K562 (cell line): ENCODE data around the gene PFDN4. TPM values are rescaled to one million over a fixed set of nuclear protein-coding genes. Genes with fewer than 3 reads are reported as not detected.

ENCODE experiments used
- CTCFL ChIP-seq: IDR thresholded peaks from 2 replicates; pipeline ENCODE4 v1.6.1; 2011; ENCODE audit warnings: borderline replicate concordance, low read depth, mild to moderate bottlenecking, moderate library complexity, low read length; ENCODE audit not compliant: insufficient read depth, poor library complexity, severe bottlenecking
- HMG20A ChIP-seq: fragments of 450-650 bp; formaldehyde crosslinking; conservative IDR thresholded peaks from 2 replicates; pipeline ENCODE4 v1.4.0; 2020; ENCODE audit warnings: mild to moderate bottlenecking, mixed read lengths
- MBD2 ChIP-seq: sonication (generic); IDR thresholded peaks from 2 replicates; pipeline ENCODE4 v1.6.1; 2016; ENCODE audit warnings: low read depth, borderline replicate concordance
- MCM5 ChIP-seq: fragments of 450-650 bp; IDR thresholded peaks from 2 replicates; pipeline ENCODE4 v1.6.1; 2016; ENCODE audit warnings: low read depth
- NKRF ChIP-seq: fragments of 450-650 bp; IDR thresholded peaks from 2 replicates; pipeline ENCODE4 v1.6.1; 2016; ENCODE audit warnings: borderline replicate concordance
- PCBP1 ChIP-seq: fragments of 200-400 bp; formaldehyde crosslinking; IDR thresholded peaks from 2 replicates; pipeline ENCODE4 v1.6.1; 2018; ENCODE audit warnings: mild to moderate bottlenecking, low read depth, low read length; ENCODE audit not compliant: poor library complexity, severe bottlenecking
- PRDM10 ChIP-seq: fragments of 450-650 bp; IDR thresholded peaks from 2 replicates; pipeline ENCODE4 v1.6.1; 2018; ENCODE audit not compliant: partially characterized antibody
- SIN3B ChIP-seq: fragments of 450-650 bp; IDR thresholded peaks from 2 replicates; pipeline ENCODE4 v1.6.1; 2017; ENCODE audit warnings: low read depth, mild to moderate bottlenecking, moderate library complexity
- ZFP30 ChIP-seq: fragments of 250-450 bp; sonication (Bioruptor Pico); IDR thresholded peaks from 2 replicates; pipeline ENCODE4 v1.8.0; 2022; ENCODE audit warnings: moderate library complexity, mild to moderate bottlenecking, inconsistent platforms, borderline replicate concordance
- ZNF3 ChIP-seq: fragments of 250-450 bp; sonication (Bioruptor Pico); IDR thresholded peaks from 2 replicates; pipeline ENCODE4 v1.5.0; 2021; ENCODE audit warnings: mild to moderate bottlenecking, moderate library complexity
- ZNF511 ChIP-seq: sonication (generic); formaldehyde crosslinking; IDR thresholded peaks from 2 replicates; pipeline ENCODE4 v1.8.0; 2022; ENCODE audit warnings: mild to moderate bottlenecking, missing genetic modification reagents
- ZNF592 ChIP-seq: fragments of 450-650 bp; IDR thresholded peaks from 2 replicates; pipeline ENCODE4 v1.6.1; 2017; ENCODE audit warnings: antibody characterized with exemption, mild to moderate bottlenecking
- ZNF778 ChIP-seq: fragments of 450-650 bp; formaldehyde crosslinking; IDR thresholded peaks from 2 replicates; pipeline ENCODE4 v1.4.0; 2020; ENCODE audit warnings: mild to moderate bottlenecking, moderate library complexity
- polyA plus RNA-seq, 8 experiments: library from polyadenylated mRNA; depleted of rRNA in 4 of 8; stranded (reverse) in 5 of 8; unstranded in 3 of 8; fragments of >200 nt; fragmentation: Nextera tagmentation in 2 of 8; fragmentation: Illumina TruSeq in 1 of 8; extraction: Ambion mirVana in 2 of 8; extraction: Trizol in 1 of 8; gene quantifications; 2 replicates each; pipeline versions ENCODE4 v1.2.1 to v1.2.3, GENCODE V29; 2011 to 2014; ENCODE audit warnings: inconsistent platforms in 1 of 8, missing spikeins in 1 of 8
- total RNA-seq, 7 experiments: library from RNA; depleted of rRNA in 6 of 7; stranded (reverse); fragments of >200 nt in 6 of 7; fragmentation: Illumina TruSeq in 2 of 7; extraction: Trizol in 2 of 7; gene quantifications; 2 replicates each; pipeline versions ENCODE4 v1.2.1 to v1.2.3, GENCODE V29; 2011 to 2021; ENCODE audit warnings: low replicate concordance in 1 of 7

Gene PFDN4
- total and polyA plus RNA-seq, 9 of the 15 experiments (the other 6 are each of a cell fraction or from before 2014, with no cell fraction given): 60.1 to 214 (median 122) TPM

- TF ChIP-seq PRDM10: peak; percentile 100
- no peak for TF ChIP-seq MCM5
- no peak for TF ChIP-seq ZNF511 (CRISPR knock-in tag)
- no peak for TF ChIP-seq HMG20A (CRISPR knock-in tag)
- peak; percentile 40 for TF ChIP-seq PCBP1
- TF ChIP-seq CTCFL: peak; percentile 98
- no peak for TF ChIP-seq ZNF3 (CRISPR knock-in tag)
- TF ChIP-seq MBD2: peak; percentile 97
- TF ChIP-seq SIN3B: peak; percentile 81
- TF ChIP-seq NKRF: peak; percentile 77; the same call in 1 of the 2 replicates
- no peak for TF ChIP-seq ZNF778 (CRISPR knock-in tag)
- no peak for TF ChIP-seq ZFP30
- no peak for TF ChIP-seq ZNF592
These were observed at the start of gene PFDN4 (continued) for GRCh38 chr20:54207743-54208547.
